NOMO-1 treated with DMSO at 0.1 percent for 48 hours (cell line): Measurements from ENCODE around the gene SERINC3.

Experiments
- DNase-seq: peaks from one replicate; lab custom pipeline; 2025; ENCODE audit not compliant: unreplicated experiment; lab: John Stamatoyannopoulos, UW

Gene SERINC3

GRCh38 chr20:44467289-44467883, 54.5 kb downstream of the SERINC3 start:
- no peak for DNase-seq

DNA sequence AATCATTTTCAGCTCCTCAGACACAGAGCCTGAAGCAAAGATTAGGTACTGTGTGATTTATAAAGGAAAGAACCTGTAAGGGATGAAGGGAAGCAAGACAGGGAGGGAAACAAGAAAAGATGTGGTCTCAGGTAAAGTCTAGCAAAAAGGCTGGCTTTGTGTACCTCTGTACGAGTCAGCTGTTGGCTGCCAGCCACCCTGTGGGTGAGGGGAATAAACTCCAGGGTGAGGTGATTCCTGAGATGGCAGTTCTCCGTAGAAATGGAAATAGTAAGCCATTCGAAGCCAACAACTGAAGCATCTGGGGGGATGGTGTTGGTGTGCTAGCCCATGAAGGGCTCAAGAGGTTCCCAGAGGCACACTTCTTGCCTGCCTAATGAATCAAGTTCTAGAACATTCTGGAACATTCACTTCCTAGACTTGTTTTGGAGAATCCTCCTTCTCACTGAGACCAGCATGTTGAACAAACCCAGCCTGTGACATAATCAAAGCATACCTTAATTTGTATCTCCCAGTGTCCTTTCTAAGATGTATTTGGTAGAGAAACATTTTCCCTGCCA, 56.8 kb downstream of the SERINC3 start:
- no peak for DNase-seq

DNA sequence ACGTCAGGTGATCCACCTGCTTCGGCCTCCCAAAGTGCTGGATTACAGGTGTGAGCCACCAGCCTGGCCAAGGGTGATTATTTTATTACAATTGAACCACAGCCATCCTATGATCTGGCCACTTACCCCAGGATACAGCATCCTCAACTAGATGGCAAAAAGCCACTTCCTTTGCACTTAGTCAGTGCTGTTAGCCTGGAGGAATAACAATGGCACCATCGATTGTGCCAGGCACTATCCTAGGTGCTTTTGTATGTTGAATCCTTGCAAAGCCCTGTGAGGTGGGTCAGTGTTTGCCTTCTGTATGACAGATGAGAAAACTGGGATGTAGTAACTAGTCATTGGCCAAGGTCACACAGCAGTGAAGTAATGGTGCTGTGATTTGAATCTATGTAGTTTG, 57.4 kb downstream of the SERINC3 start:
- no peak for DNase-seq

DNA sequence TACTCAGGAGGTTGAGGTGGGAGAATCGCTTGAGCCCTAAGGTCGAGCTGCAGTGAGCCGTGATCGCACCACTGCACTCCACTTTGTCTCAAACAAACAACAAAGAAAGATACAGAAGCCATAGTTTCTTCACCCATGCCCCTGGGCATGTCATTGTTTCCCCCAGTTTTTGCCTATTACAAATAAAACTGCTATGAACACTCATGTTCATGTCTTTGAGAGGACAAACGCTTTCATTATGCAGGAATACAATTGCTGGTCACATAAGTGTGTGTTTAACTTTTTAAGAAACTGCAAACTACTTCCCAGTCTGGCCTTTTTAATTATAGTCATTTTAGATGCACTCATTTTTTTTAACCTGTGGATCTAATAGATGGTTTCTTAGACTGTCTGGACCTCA, 58.4 kb downstream of the SERINC3 start:
- no peak for DNase-seq

- no peak for DNase-seq
Measured at GRCh38 chr20:44461803-44462174, 60.1 kb downstream of the SERINC3 start.

GRCh38 chr20:44461142-44461802, 60.6 kb downstream of the SERINC3 start:
- no peak for DNase-seq

DNA sequence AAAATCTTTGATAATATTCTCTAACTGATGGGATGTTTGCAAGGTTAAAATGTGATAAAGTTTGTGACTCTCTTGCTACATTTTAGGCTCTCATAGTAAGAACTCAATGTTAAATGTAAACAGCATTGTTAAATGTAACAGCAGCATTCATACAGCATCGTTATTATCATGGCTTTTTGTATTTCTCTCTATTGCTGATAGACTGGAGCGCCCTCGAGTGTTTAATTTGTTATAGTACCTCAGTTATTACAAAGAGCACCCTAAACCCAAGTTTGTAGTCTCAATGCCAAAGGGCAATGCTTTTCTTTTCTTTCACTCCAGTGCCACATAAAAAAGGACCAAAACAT, 61.1 kb downstream of the SERINC3 start:
- peak; percentile 73 for DNase-seq

DNA sequence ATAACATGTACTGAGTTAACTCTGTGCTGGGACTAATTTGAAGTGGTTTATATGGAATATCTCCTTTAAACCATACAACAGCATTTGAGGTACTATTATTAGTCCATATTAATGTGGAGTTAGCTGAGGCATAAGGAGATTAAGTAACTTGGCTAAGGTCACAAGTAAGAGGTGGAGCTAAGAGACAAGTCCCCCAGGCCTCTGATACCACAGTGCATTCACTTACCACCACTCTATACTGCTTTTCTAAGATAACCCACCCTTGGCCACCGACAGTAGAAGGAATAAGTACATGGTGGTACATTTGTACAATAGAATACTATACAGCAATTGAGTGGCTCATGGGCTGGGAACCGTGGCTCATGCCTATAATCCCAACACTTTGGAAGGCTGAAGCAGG, 62.6 kb downstream of the SERINC3 start:
- no peak for DNase-seq

- no peak for DNase-seq
Measured at GRCh38 chr20:44457016-44457415, 64.9 kb downstream of the SERINC3 start.

GRCh38 chr20:44456611-44457010, 65.3 kb downstream of the SERINC3 start:
- no peak for DNase-seq

GRCh38 chr20:44455126-44455525, 66.7 kb downstream of the SERINC3 start:
- no peak for DNase-seq

- DNase-seq: no peak
Measured at GRCh38 chr20:44454306-44454963, 67.4 kb downstream of the SERINC3 start.

GRCh38 chr20:44450903-44451450, 70.9 kb downstream of the SERINC3 start:
- no peak for DNase-seq

- DNase-seq: no peak
Measured at GRCh38 chr20:44450281-44450889, 71.5 kb downstream of the SERINC3 start.

- DNase-seq: no peak
Measured at GRCh38 chr20:44449864-44450263, 72.0 kb downstream of the SERINC3 start.

- DNase-seq: no peak
Measured at GRCh38 chr20:44448753-44449546, 72.9 kb downstream of the SERINC3 start.

DNA sequence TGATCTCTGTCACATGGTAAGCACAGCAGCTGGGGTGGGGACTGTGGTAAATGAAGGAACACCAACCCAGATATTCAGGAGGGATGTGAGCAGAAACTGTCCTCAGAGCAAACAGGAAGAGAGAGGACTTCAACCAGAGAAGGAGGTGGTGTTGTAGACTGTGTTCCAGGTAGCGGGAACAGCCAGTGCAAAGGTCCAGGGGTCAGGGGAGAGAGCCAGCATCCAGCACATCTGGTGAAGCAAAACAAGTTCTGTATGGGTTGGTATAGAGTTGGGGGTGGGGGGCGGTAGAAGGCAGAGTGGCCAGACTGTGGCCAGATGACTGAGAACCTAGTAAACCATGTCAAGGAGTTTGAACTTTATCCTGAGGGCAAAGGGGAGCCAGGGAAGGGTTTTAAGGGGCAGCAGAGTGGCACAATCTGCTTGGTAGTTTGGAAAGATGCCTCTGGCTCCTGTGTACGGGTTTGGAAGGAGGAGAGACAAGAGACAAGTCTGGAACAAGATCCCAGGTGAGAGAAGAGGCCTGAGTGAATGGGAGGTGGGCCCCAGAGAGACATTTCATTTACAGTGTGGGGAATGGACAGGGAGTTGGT, 73.9 kb downstream of the SERINC3 start:
- DNase-seq: no peak
